ENCODE data around the gene RBMX.
A peak's percentile ranks its signal among the peaks of the same experiment; 100 is the strongest.
"Not testable (repeated sequence)": the region's sequence is repeated elsewhere in the genome, so short reads cannot be mapped to it uniquely, and the experiment has no call there.

RBMX gene

DNA sequence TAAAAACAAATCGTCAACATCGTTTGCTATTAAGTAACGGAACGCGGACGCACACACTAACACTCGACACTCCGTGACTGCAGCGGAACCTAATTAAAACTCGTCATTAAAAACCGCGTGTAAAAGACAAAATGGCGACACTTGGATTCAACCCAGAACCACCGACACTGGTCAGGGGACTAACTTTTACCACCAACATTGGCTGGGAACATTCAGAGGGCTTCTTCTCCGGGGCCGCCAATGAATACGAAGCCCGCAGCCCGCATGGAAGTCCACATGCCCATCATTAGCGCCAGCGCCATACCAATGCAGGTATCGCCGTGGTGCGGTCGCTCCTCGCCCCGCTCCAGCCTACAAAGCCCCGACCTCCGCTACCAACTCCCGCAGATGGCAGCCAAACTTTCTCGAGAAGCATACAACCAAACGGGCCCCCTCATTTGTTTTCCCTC lies 498 bp downstream of the RBMX start:
- Histone ChIP-seq H3K9ac (ENCODE audit: low read length in 5 of 5) (peak overlapping the region; percentile 75 to 94 (median 86)), H3K27ac (ENCODE audit: low read depth, low read length) (peak overlapping the region; percentile 94), H3K36me3 (ENCODE audit: control insufficient read depth in 5 of 5, insufficient read depth in 5 of 5, low read length in 5 of 5) (peaks cover 8 to 31% (median 15%) of the 10 kb centered on the region in 5 donors), H3K27me3 (ENCODE audit: control insufficient read depth in 5 of 5, insufficient read depth in 4 of 5, low read length in 5 of 5) (no peaks in the 10 kb centered on the region), H3K4me3 (ENCODE audit: low read depth in 1 of 5, low read length in 5 of 5) (peak overlapping the region; percentile 70 to 90 (median 88)), H3K4me1 (ENCODE audit: control insufficient read depth in 5 of 5, insufficient read depth in 5 of 5, low read length in 5 of 5) (peaks cover 0 to 10% (median 6%) of the 10 kb centered on the region in 5 donors), H3K9me3 (ENCODE audit: control insufficient read depth in 5 of 5, low read length in 5 of 5) (no peaks in the 10 kb centered on the region)

DNA sequence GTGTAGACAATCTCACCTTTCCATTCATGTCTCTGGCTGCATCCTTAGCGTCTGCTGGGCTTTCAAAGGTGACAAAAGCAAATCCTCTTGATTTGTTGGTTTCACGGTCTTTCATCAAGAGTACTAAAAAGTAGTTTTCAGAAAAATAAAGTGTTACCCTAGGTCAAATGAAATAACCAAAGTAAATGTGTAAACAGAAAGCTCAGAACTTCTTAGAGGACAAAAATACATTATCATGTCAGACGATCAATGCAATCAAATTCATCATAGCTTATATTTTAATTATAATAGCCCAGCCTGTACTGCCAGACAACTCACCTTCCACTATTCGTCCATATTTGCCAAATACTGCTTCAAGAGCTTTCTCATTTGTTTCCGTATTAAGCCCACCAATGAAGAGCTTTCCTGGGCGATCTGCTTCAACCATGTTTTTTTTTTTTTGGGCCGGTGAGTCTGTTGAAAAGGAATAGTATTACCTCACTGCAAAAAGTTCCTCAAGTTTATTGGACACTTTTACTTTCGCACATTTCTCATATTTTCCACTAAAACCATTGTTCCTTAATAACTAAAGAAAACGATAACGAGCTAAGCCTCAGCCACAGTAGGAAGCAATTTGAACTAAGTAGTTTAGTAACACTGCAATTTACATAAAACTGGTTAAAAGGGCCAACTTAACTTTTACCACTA lies 1.4 kb downstream of the RBMX start:
- peaks cover 15 to 40% (median 22%) of the 10 kb centered on the region in 5 donors for H3K36me3 ChIP-seq (ENCODE audit: control insufficient read depth in 5 of 5, insufficient read depth in 5 of 5, low read length in 5 of 5)
- H3K9ac ChIP-seq (ENCODE audit: low read length in 5 of 5): peak overlapping the region in 4 of 5 donors; percentile 75 to 94 (median 90)
- H3K27ac ChIP-seq (ENCODE audit: low read depth, low read length): peak overlapping the region; percentile 94
- no peaks in the 10 kb centered on the region for H3K27me3 ChIP-seq (ENCODE audit: control insufficient read depth in 5 of 5, insufficient read depth in 4 of 5, low read length in 5 of 5)
- peak overlapping the region; percentile 70 to 90 (median 88) for H3K4me3 ChIP-seq (ENCODE audit: low read depth in 1 of 5, low read length in 5 of 5)
- H3K4me1 ChIP-seq (ENCODE audit: control insufficient read depth in 5 of 5, insufficient read depth in 5 of 5, low read length in 5 of 5): peaks cover 0 to 10% (median 6%) of the 10 kb centered on the region in 5 donors
- H3K9me3 ChIP-seq (ENCODE audit: control insufficient read depth in 5 of 5, low read length in 5 of 5): no peaks in the 10 kb centered on the region

DNA sequence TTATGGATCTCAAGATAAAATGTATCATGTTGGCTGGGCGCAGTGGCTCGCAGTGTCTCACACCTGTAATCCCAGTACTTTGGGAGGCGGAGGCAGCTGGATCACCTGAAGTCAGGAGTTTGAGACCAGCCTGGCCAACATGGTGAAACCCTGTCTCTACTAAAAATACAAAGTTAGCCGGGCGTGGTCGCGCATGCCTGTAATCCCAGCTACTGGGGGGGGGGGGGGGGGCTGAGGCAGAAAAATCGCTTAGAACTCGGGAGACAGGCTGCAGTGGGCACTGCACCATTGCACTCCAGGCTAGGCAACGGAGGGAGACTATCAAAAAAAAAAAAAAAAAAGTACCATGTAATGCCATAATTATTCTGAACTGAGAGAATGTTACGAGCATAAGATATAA lies 2.1 kb downstream of the RBMX start:
- H3K36me3 ChIP-seq (ENCODE audit: control insufficient read depth in 5 of 5, insufficient read depth in 5 of 5, low read length in 5 of 5): peaks cover 15 to 41% (median 22%) of the 10 kb centered on the region in 5 donors
- H3K4me3 ChIP-seq (ENCODE audit: low read depth in 1 of 5, low read length in 5 of 5): peak overlapping the region in 4 of 5 donors; percentile 70 to 89 (median 88)
- H3K9me3 ChIP-seq (ENCODE audit: control insufficient read depth in 5 of 5, low read length in 5 of 5): no peaks in the 10 kb centered on the region
- no peak overlapping the region for H3K27ac ChIP-seq (ENCODE audit: low read depth, low read length)
- H3K9ac ChIP-seq (ENCODE audit: low read length in 5 of 5): peak overlapping the region in 1 of 5 donors; percentile 86
- H3K4me1 ChIP-seq (ENCODE audit: control insufficient read depth in 5 of 5, insufficient read depth in 5 of 5, low read length in 5 of 5): peaks cover 0 to 10% (median 6%) of the 10 kb centered on the region in 5 donors
- no peaks in the 10 kb centered on the region for H3K27me3 ChIP-seq (ENCODE audit: control insufficient read depth in 5 of 5, insufficient read depth in 4 of 5, low read length in 5 of 5)

DNA sequence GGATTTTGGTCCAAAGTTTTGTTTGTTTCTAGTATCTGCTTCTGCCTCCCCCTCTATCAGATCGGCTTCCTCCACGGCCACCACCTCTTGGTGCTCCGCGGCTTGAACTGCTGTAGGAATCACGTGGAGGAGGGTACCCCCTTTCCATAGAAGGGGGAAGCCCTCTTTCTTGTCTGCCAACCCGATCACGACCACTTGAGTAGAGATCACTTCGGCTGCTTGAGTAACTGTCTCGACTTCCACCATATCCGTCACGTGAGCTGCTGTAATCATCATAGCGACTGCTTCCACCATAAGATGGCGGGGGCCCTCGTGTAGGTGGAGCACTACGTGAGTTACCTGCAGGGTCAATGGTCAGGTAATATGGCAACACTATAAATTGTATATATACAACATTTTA lies 6.4 kb downstream of the RBMX start:
- H3K4me3 ChIP-seq (ENCODE audit: low read depth in 1 of 5, low read length in 5 of 5); H3K27me3 ChIP-seq (ENCODE audit: control insufficient read depth in 5 of 5, insufficient read depth in 4 of 5, low read length in 5 of 5); H3K27ac ChIP-seq (ENCODE audit: low read depth, low read length); H3K9me3 ChIP-seq (ENCODE audit: control insufficient read depth in 5 of 5, low read length in 5 of 5); H3K4me1 ChIP-seq (ENCODE audit: control insufficient read depth in 5 of 5, insufficient read depth in 5 of 5, low read length in 5 of 5); H3K9ac ChIP-seq (ENCODE audit: low read length in 5 of 5): not testable (repeated sequence)
- H3K36me3 ChIP-seq (ENCODE audit: control insufficient read depth in 5 of 5, insufficient read depth in 5 of 5, low read length in 5 of 5): peaks cover 20 to 64% (median 39%) of the 10 kb centered on the region in 5 donors

DNA sequence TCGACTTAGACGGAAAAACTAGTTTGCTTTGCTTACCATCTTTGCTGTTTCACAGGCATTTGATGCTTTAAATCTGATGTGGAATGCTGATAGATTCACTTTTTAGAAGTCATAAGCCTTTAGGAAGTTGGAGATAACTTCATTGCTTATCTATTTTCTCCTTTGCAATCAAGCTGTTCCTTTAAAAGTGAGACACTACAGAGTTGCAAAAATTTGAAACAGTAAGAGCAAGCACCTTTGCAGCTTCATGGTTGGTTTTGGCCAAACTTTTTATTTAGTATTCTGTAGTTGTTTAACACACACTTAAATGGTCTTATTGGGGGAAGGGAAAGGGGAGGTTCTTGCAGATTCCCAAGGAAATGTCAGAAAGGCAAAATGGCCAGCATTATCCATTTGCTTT lies 7.3 kb downstream of the RBMX start:
- not testable (repeated sequence) for H3K9ac ChIP-seq (ENCODE audit: low read length in 5 of 5); H3K4me3 ChIP-seq (ENCODE audit: low read depth in 1 of 5, low read length in 5 of 5); H3K27me3 ChIP-seq (ENCODE audit: control insufficient read depth in 5 of 5, insufficient read depth in 4 of 5, low read length in 5 of 5); H3K9me3 ChIP-seq (ENCODE audit: control insufficient read depth in 5 of 5, low read length in 5 of 5); H3K4me1 ChIP-seq (ENCODE audit: control insufficient read depth in 5 of 5, insufficient read depth in 5 of 5, low read length in 5 of 5); H3K27ac ChIP-seq (ENCODE audit: low read depth, low read length)
- H3K36me3 ChIP-seq (ENCODE audit: control insufficient read depth in 5 of 5, insufficient read depth in 5 of 5, low read length in 5 of 5): peaks cover 26 to 69% (median 39%) of the 10 kb centered on the region in 5 donors

DNA sequence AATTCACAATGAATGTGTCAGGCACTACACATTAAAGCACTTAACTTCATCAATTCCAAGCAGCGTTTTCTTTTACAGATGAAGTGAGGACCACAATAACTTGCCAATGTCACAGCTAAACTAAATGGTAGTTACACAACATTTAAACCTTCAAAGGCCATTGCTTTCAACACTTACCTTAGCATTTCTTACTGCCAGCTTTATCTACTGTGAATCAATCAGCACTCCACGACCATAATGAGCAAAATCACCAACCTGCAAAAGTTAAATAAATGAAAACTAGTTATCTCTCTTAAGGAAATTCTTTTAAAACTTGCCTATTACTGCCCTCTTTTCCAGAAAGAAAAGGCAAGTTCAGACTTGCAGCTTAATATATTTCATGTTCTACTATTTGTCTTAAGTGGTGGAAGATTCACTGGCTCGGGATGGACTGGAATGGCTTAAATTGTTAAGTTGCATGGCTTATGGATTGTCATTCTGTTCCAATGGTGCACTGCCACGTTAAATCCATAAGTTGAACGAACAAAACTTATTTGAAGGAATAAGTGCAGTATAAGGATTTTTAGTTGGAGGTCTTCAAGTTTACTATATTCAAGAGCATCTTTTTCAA lies 8.3 kb downstream of the RBMX start:
- Histone ChIP-seq H3K9ac (ENCODE audit: low read length in 5 of 5) (no peak overlapping the region), H3K36me3 (ENCODE audit: control insufficient read depth in 5 of 5, insufficient read depth in 5 of 5, low read length in 5 of 5) (peaks cover 25 to 62% (median 42%) of the 10 kb centered on the region in 5 donors), H3K4me1 (ENCODE audit: control insufficient read depth in 5 of 5, insufficient read depth in 5 of 5, low read length in 5 of 5) (peaks cover 0 to 3% (median 0%) of the 10 kb centered on the region in 5 donors), H3K4me3 (ENCODE audit: low read depth in 1 of 5, low read length in 5 of 5) (no peak overlapping the region), H3K27me3 (ENCODE audit: control insufficient read depth in 5 of 5, insufficient read depth in 4 of 5, low read length in 5 of 5) (no peaks in the 10 kb centered on the region), H3K9me3 (ENCODE audit: control insufficient read depth in 5 of 5, low read length in 5 of 5) (no peaks in the 10 kb centered on the region), H3K27ac (ENCODE audit: low read depth, low read length) (no peak overlapping the region)

DNA sequence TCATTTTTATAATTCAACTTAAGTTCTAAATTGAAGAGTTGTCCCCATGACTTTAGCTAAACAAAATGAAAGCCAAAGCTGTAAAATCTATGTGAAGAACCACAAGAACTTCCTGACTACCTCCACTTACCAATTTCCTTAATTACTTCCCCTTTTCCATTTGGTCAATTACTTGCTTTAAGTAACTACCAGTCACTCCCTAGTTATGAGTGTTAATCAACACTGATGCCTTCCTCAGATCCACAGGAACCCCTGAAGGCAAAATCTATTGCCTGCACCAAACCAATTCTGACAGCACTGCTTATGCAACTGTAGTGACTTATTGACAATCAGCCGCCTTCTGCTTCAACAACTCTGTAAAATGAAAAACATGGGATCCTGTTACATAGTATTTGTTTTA lies 10.5 kb downstream of the RBMX start:
- Histone ChIP-seq H3K36me3 (ENCODE audit: control insufficient read depth in 5 of 5, insufficient read depth in 5 of 5, low read length in 5 of 5) (peaks cover 19 to 48% (median 27%) of the 10 kb centered on the region in 5 donors), H3K9me3 (ENCODE audit: control insufficient read depth in 5 of 5, low read length in 5 of 5) (no peaks in the 10 kb centered on the region), H3K27me3 (ENCODE audit: control insufficient read depth in 5 of 5, insufficient read depth in 4 of 5, low read length in 5 of 5) (peaks cover 0 to 3% (median 0%) of the 10 kb centered on the region in 5 donors), H3K9ac (ENCODE audit: low read length in 5 of 5) (no peak overlapping the region), H3K4me3 (ENCODE audit: low read depth in 1 of 5, low read length in 5 of 5) (no peak overlapping the region), H3K4me1 (ENCODE audit: control insufficient read depth in 5 of 5, insufficient read depth in 5 of 5, low read length in 5 of 5) (peaks cover 0 to 4% (median 2%) of the 10 kb centered on the region in 5 donors), H3K27ac (ENCODE audit: low read depth, low read length) (no peak overlapping the region)

DNA sequence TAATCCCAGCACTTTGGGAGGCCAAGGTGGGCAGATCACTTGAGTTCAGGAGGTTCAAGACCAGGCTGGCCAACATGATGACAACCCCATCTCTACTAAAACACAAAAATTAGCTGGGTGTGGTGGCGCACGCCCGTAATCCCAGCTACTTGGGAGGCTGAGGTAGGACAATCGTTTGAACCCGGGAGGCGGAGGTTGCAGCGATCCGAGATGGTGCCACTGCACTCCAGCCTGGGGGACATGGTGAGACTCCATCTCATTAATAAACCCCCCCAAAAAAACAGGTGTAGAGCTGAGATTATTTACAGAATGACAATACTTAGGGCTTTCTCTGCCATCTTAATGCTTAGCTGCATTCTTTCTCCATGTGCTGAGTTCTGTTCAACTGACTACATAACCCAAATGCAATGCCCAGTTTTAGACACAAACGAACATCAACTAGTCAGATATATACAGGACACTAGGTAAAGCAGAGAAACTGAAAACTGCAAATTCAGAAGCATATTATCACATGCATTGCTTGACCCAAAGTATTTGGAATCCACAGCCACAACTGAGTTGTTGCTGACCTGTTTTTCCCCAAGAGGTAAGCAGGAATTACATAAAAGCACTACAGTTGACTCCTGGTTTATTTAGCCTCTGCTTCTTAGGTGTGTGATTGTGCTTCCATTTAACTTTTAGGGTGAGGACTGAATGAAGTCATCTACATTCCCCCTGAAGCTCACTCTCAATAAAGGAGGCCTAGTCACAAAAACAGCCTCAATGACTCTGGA lies 12.1 kb downstream of the RBMX start:
- no peaks in the 10 kb centered on the region for H3K9me3 ChIP-seq (ENCODE audit: control insufficient read depth in 5 of 5, low read length in 5 of 5)
- H3K36me3 ChIP-seq (ENCODE audit: control insufficient read depth in 5 of 5, insufficient read depth in 5 of 5, low read length in 5 of 5): peaks cover 12 to 44% (median 19%) of the 10 kb centered on the region in 5 donors
- peaks cover 0 to 3% (median 0%) of the 10 kb centered on the region in 5 donors for H3K27me3 ChIP-seq (ENCODE audit: control insufficient read depth in 5 of 5, insufficient read depth in 4 of 5, low read length in 5 of 5)
- peaks cover 0 to 4% (median 2%) of the 10 kb centered on the region in 5 donors for H3K4me1 ChIP-seq (ENCODE audit: control insufficient read depth in 5 of 5, insufficient read depth in 5 of 5, low read length in 5 of 5)
- H3K9ac ChIP-seq (ENCODE audit: low read length in 5 of 5): no peak overlapping the region
- no peak overlapping the region for H3K4me3 ChIP-seq (ENCODE audit: low read depth in 1 of 5, low read length in 5 of 5)
- H3K27ac ChIP-seq (ENCODE audit: low read depth, low read length): no peak overlapping the region

DNA sequence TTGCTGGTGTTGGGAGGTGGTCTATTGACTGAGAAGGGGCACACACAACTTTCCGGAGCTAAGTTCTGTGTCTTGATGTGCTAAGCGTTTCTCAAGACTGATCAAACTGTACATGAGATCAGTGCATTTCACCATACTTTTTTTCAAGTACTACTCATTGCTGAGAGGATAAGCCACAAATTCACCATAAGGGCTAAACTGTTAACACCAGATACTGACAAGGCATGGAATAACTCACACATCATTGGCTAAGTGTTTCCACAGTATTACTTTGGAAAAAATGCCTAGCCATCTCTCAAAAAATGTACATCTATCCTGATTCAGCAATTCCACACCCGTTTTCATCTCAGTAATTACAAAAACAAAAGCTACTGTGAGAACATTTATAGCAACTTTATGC lies 13.0 kb downstream of the RBMX start:
- peak overlapping the region; percentile 47 for H3K27ac ChIP-seq (ENCODE audit: low read depth, low read length)
- H3K27me3 ChIP-seq (ENCODE audit: control insufficient read depth in 5 of 5, insufficient read depth in 4 of 5, low read length in 5 of 5): peaks cover 0 to 3% (median 0%) of the 10 kb centered on the region in 5 donors
- H3K9ac ChIP-seq (ENCODE audit: low read length in 5 of 5): no peak overlapping the region
- peaks cover 12 to 38% (median 19%) of the 10 kb centered on the region in 5 donors for H3K36me3 ChIP-seq (ENCODE audit: control insufficient read depth in 5 of 5, insufficient read depth in 5 of 5, low read length in 5 of 5)
- no peak overlapping the region for H3K4me3 ChIP-seq (ENCODE audit: low read depth in 1 of 5, low read length in 5 of 5)
- H3K4me1 ChIP-seq (ENCODE audit: control insufficient read depth in 5 of 5, insufficient read depth in 5 of 5, low read length in 5 of 5): peaks cover 0 to 4% (median 2%) of the 10 kb centered on the region in 5 donors
- no peaks in the 10 kb centered on the region for H3K9me3 ChIP-seq (ENCODE audit: control insufficient read depth in 5 of 5, low read length in 5 of 5)

All from subcutaneous abdominal adipose tissue (tissue), 5 donors.